Liver (tissue), 9 donors: Measurements from ENCODE around the gene CDS1. TPM values are rescaled to one million over a fixed set of nuclear protein-coding genes. Genes with fewer than 3 reads are reported as not detected.
"Not testable (repeated sequence)": the region's sequence is repeated elsewhere in the genome, so short reads cannot be mapped to it uniquely, and the experiment has no call there.

Experiments used
- DNase-seq: peaks from one replicate; pipeline ENCODE4 v3.0.0-alpha.2; 2017; ENCODE audit warnings: low spot score
- H3K27ac ChIP-seq, 2 donors: one replicate each; pipeline ENCODE4 v1.7.0; 2013; ENCODE audit warnings: inconsistent platforms in 2 of 2, low read length in 2 of 2, control low read depth in 1 of 2, low read depth in 1 of 2, mild to moderate bottlenecking in 1 of 2
- H3K27me3 ChIP-seq, 4 donors: one replicate each; pipeline versions ENCODE4 v1.6.1 to v1.7.0; 2013; ENCODE audit warnings: low read length in 3 of 4, inconsistent platforms in 1 of 4, mild to moderate bottlenecking in 1 of 4, moderate library complexity in 1 of 4; ENCODE audit not compliant: control insufficient read depth in 4 of 4, insufficient read depth in 4 of 4
- H3K36me3 ChIP-seq, 4 donors: one replicate each; pipeline versions ENCODE4 v1.6.1 to v1.7.0; 2013; ENCODE audit warnings: low read length in 3 of 4, mild to moderate bottlenecking in 3 of 4, low read depth in 1 of 4, moderate library complexity in 1 of 4; ENCODE audit not compliant: control insufficient read depth in 4 of 4, insufficient read depth in 3 of 4
- H3K4me1 ChIP-seq, 4 donors: one replicate each; pipeline versions ENCODE4 v1.6.1 to v1.7.0; 2013; ENCODE audit warnings: low read length in 3 of 4, mild to moderate bottlenecking in 3 of 4, moderate library complexity in 1 of 4; ENCODE audit not compliant: control insufficient read depth in 4 of 4, insufficient read depth in 4 of 4
- H3K4me3 ChIP-seq, 3 donors: one replicate each; pipeline versions ENCODE4 v1.6.1 to v1.7.0; 2013; ENCODE audit warnings: low read length in 3 of 3, control low read depth in 1 of 3, low read depth in 1 of 3, mild to moderate bottlenecking in 1 of 3
- H3K9ac ChIP-seq, 2 donors: one replicate each; pipeline ENCODE4 v1.7.0; 2013; ENCODE audit warnings: low read length in 2 of 2, mild to moderate bottlenecking in 2 of 2, moderate library complexity in 2 of 2, control low read depth in 1 of 2, low read depth in 1 of 2
- H3K9me3 ChIP-seq, 4 donors: one replicate each; pipeline versions ENCODE4 v1.6.1 to v1.7.0; 2013; ENCODE audit warnings: low read length in 3 of 4; ENCODE audit not compliant: control insufficient read depth in 4 of 4
- ATF3 ChIP-seq: IDR thresholded peaks from 2 replicates; pipeline ENCODE4 v1.6.1; 2016; ENCODE audit warnings: antibody characterized with exemption
- CTCF ChIP-seq: fragments of 150-350 bp; IDR thresholded peaks from 2 replicates; pipeline ENCODE4 v1.5.1; 2017; ENCODE audit warnings: improper control_type of control experiment, low read depth, low read length; ENCODE audit not compliant: missing input control
- EGR1 ChIP-seq, 2 donors: IDR thresholded peaks; 2 replicates each; pipeline ENCODE4 v1.6.1; 2016 to 2018; ENCODE audit warnings: antibody characterized with exemption in 2 of 2, low read depth in 2 of 2
- FOXA1 ChIP-seq: IDR thresholded peaks from 2 replicates; pipeline ENCODE4 v1.6.1; 2016; ENCODE audit warnings: antibody characterized with exemption
- FOXA2 ChIP-seq: IDR thresholded peaks from 2 replicates; pipeline ENCODE4 v1.6.1; 2016; ENCODE audit warnings: antibody characterized with exemption
- GABPA ChIP-seq, 2 donors: IDR thresholded peaks in 1 of 2; conservative IDR thresholded peaks in 1 of 2; 2 replicates each; pipeline ENCODE4 v1.6.1; 2016; ENCODE audit warnings: antibody characterized with exemption in 2 of 2, mild to moderate bottlenecking in 1 of 2, moderate library complexity in 1 of 2
- HNF4A ChIP-seq, 2 donors: conservative IDR thresholded peaks; 2 replicates each; pipeline ENCODE4 v1.6.1; 2016; ENCODE audit warnings: antibody characterized with exemption in 2 of 2, mild to moderate bottlenecking in 2 of 2
- HNF4G ChIP-seq: IDR thresholded peaks from 2 replicates; pipeline ENCODE4 v1.6.1; 2016; ENCODE audit warnings: antibody characterized with exemption
- JUND ChIP-seq, 2 donors: IDR thresholded peaks; 2 replicates each; pipeline ENCODE4 v1.6.1; 2016; ENCODE audit warnings: antibody characterized with exemption in 2 of 2
- NR2F2 ChIP-seq: IDR thresholded peaks from 2 replicates; pipeline ENCODE4 v1.6.1; 2016; ENCODE audit warnings: antibody characterized with exemption
- RAD21 ChIP-seq, 2 donors: IDR thresholded peaks; 2 replicates each; pipeline ENCODE4 v1.6.1; 2016; ENCODE audit warnings: antibody characterized with exemption in 2 of 2, mild to moderate bottlenecking in 2 of 2
- REST ChIP-seq: IDR thresholded peaks from 2 replicates; pipeline ENCODE4 v1.6.1; 2016; ENCODE audit warnings: antibody characterized with exemption, mild to moderate bottlenecking
- RXRA ChIP-seq, 2 donors: IDR thresholded peaks; 2 replicates each; pipeline ENCODE4 v1.6.1; 2017 to 2018; ENCODE audit warnings: antibody characterized with exemption in 2 of 2, mild to moderate bottlenecking in 1 of 2
- SP1 ChIP-seq: IDR thresholded peaks from 2 replicates; pipeline ENCODE4 v1.6.1; 2018; ENCODE audit warnings: antibody characterized with exemption, mild to moderate bottlenecking
- TAF1 ChIP-seq: conservative IDR thresholded peaks from 2 replicates; pipeline ENCODE4 v1.6.1; 2016; ENCODE audit warnings: antibody characterized with exemption, mild to moderate bottlenecking
- YY1 ChIP-seq: IDR thresholded peaks from 2 replicates; pipeline ENCODE4 v1.6.1; 2016; ENCODE audit warnings: antibody characterized with exemption, mild to moderate bottlenecking
- ZBTB33 ChIP-seq: IDR thresholded peaks from 2 replicates; pipeline ENCODE4 v1.6.1; 2016; ENCODE audit warnings: antibody characterized with exemption
- WGBS: extraction: QIAGEN DNeasy Blood & Tissue Kit; methylation state at CpG from one replicate; pipeline ENCODE4 v1.1.7; 2013; 5-methylcytosine and 5-hydroxymethylcytosine counted together
- polyA plus RNA-seq, 2 donors: library from polyadenylated mRNA; stranded (reverse) in 1 of 2; unstranded in 1 of 2; fragments of 200-250 nt in 1 of 2; fragments of >200 nt in 1 of 2; fragmentation: Nextera tagmentation in 1 of 2; extraction: Ambion mirVana in 1 of 2; gene quantifications; one replicate each; pipeline versions ENCODE4 v1.2.1 to v1.2.3, GENCODE V29; 2013 to 2015
- total RNA-seq, 2 donors: library from RNA; depleted of rRNA; stranded (reverse); fragments of >200 nt; gene quantifications; one replicate each; pipeline ENCODE4 v1.2.3, GENCODE V29; 2014
- TF ChIP-seq, protein P1 (sequence below): IDR thresholded peaks from 2 replicates; pipeline ENCODE4 v1.6.1; 2016; ENCODE audit warnings: antibody characterized with exemption
- donor health status: healthy.
- donor health status: healthy.
- donor health status: healthy.
- donor health status: healthy.
- donor health status: healthy.

The CDS1 gene
- total and polyA plus RNA-seq, 4 donors, result 0.56 to 3.6 (median 0.78) TPM

GRCh38 chr4:84682661-84683060, 99.7 kb downstream of the CDS1 start:
- H3K4me3 ChIP-seq, H3K4me1 ChIP-seq, H3K9ac ChIP-seq, H3K9me3 ChIP-seq, H3K27me3 ChIP-seq, DNase-seq, H3K27ac ChIP-seq: not testable (repeated sequence)
- WGBS, result 86% methylated on average over 4 of the region's 4 CpGs
- peaks cover 7 to 53% (median 37%) of the 10 kb centered on the region in 4 donors for H3K36me3 ChIP-seq

DNA sequence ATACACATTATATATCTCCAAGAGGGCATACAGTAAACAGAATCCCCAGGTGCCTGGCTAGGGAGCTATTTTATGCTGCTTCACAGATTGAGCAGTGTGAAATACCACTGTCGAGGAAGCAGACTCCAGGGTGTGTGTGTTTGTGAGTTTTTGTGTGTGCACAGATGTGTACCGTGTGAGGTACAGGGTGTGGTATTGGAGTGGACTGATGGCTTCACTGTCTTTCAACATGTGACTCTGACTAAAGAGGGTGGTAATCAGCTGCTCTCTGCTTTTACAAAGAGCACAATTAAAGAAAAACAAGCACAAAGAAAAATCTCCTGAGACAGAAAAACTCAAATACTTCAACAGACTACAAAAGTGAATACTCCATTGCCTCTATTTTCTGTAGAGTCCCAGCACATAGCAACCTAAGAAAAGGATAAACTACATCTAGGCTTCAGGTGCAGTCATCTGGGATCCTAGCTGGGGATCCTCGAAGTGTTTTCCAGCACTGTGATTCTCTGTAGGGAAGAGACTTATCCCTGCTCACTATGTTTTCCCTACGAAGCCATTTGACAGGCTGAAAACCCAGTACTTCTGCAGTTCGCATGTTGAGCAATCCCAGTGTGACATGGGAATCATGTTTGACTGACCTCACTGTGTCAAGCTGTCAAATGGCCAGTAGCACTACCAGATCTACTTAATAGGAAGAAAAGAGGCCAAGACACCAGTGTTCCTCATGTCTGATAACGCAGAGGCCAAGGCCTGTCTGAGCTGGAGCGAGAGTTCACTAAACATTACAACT, 100.3 kb downstream of the CDS1 start:
- Histone ChIP-seq H3K27ac (no peak overlapping the region), H3K27me3 (no peaks in the 10 kb centered on the region), H3K36me3 (peaks cover 5 to 49% (median 36%) of the 10 kb centered on the region in 4 donors), H3K4me3 (no peak overlapping the region), H3K9ac (no peak overlapping the region), H3K4me1 (no peaks in the 10 kb centered on the region), H3K9me3 (no peaks in the 10 kb centered on the region)
- no peak for DNase-seq
- TF ChIP-seq REST (no peak), ZBTB33 (no peak), NR2F2 (no peak), HNF4G (no peak), GABPA (IDR thresholded peaks at IDR 0.05 in 1 of 2, conservative IDR thresholded peaks at IDR 0.05 in 1 of 2) (no peak), FOXA2 (no peak), RAD21 (IDR thresholded peaks at IDR 0.05) (no peak), SP1 (no peak), ATF3 (no peak), RXRA (IDR thresholded peaks at IDR 0.05) (no peak), YY1 (no peak), JUND (IDR thresholded peaks at IDR 0.05) (no peak), CTCF (no peak), EGR1 (IDR thresholded peaks at IDR 0.05; ENCODE audit: low read depth in 2 of 2) (no peak), TAF1 (no peak), HNF4A (conservative IDR thresholded peaks at IDR 0.05) (no peak), FOXA1 (no peak)
- TF ChIP-seq, protein P1, sequence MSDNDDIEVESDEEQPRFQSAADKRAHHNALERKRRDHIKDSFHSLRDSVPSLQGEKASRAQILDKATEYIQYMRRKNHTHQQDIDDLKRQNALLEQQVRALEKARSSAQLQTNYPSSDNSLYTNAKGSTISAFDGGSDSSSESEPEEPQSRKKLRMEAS, result no peak
- 88% methylated on average over 7 of the region's 7 CpGs for WGBS
